GM10266 (cell line): ENCODE results near the gene FGF22.

Experiments used
- DNase-seq: peaks from one replicate; pipeline ENCODE4 v3.0.0; 2012; ENCODE audit errors: extremely low spot score
- CTCF ChIP-seq: IDR thresholded peaks from 2 replicates; pipeline ENCODE4 v1.5.1; 2012; ENCODE audit warnings: mild to moderate bottlenecking, low read depth; ENCODE audit not compliant: control insufficient read depth, insufficient read depth; ENCODE audit errors: missing control alignments

The FGF22 gene

GRCh38 chr19:677201-677600 lies 37.5 kb downstream of the FGF22 start:
- TF ChIP-seq CTCF, result no peak
- DNase-seq, result no peak

GRCh38 chr19:677601-678436 lies 38.1 kb downstream of the FGF22 start:
- no peak for DNase-seq
- no peak for TF ChIP-seq CTCF

- TF ChIP-seq CTCF, result no peak
- DNase-seq, result no peak
These were observed 39.2 kb downstream of the FGF22 start for GRCh38 chr19:678791-679388.

GRCh38 chr19:679418-680286 lies 40.0 kb downstream of the FGF22 start:
- peak; percentile 77 for DNase-seq
- TF ChIP-seq CTCF, result no peak

GRCh38 chr19:680287-681028 lies 40.8 kb downstream of the FGF22 start:
- DNase-seq, result peak; percentile 100

More at GRCh38 chr19:680287-681028, 40.8 kb downstream of the FGF22 start:
- peak; percentile 78 for TF ChIP-seq CTCF
